ENCODE data around the gene EXOSC2. TPM values are rescaled to one million over a fixed set of nuclear protein-coding genes. Genes with fewer than 3 reads are reported as not detected.

EXOSC2 gene
- total and polyA plus RNA-seq, 2 donors (not counting 1 experiment from before 2014, with no cell fraction given), result 22.0 to 29.6 TPM

- H3K9ac ChIP-seq (ENCODE audit: insufficient read depth, low read length), result no peak overlapping the region
- no peaks in the 10 kb centered on the region for H3K79me2 ChIP-seq (ENCODE audit: control insufficient read depth, insufficient read depth, low read length)
- no peak for DNase-seq (ENCODE audit: low read depth in 2 of 2)
- TF ChIP-seq CTCF (conservative IDR thresholded peaks at IDR 0.05 in 1 of 2, IDR thresholded peaks at IDR 0.05 in 1 of 2; ENCODE audit: low read depth in 1 of 2, low read length in 2 of 2), result no peak
- TF ChIP-seq EZH2 (IDR thresholded peaks at IDR 0.05; ENCODE audit: low read length, missing control alignments), result peak; percentile 96
- H3K27me3 ChIP-seq (ENCODE audit: control insufficient read depth, insufficient read depth, low read length), result peaks cover 68% of the 10 kb centered on the region
- no peaks in the 10 kb centered on the region for H4K20me1 ChIP-seq (ENCODE audit: control insufficient read depth, extremely low read depth, insufficient read depth, low read length)
- no peaks in the 10 kb centered on the region for H3K36me3 ChIP-seq (ENCODE audit: control insufficient read depth, insufficient read depth, low read length)
- H3K4me1 ChIP-seq (ENCODE audit: control insufficient read depth, extremely low read depth, insufficient read depth, low read length), result no peaks in the 10 kb centered on the region
- H3K4me3 ChIP-seq (replicated peaks in 1 of 4; ENCODE audit: control extremely low read depth in 1 of 4, insufficient read depth in 1 of 4, low read depth in 3 of 4, low read length in 4 of 4), result no peak overlapping the region
- H3K9me3 ChIP-seq (ENCODE audit: control insufficient read depth, insufficient read depth, low read depth, low read length), result no peaks in the 10 kb centered on the region
- no peak overlapping the region for H3K4me2 ChIP-seq (ENCODE audit: extremely low read depth, insufficient read depth, low read length)
- H2AFZ ChIP-seq (ENCODE audit: low read length), result no peak overlapping the region
- no peak overlapping the region for H3K27ac ChIP-seq (ENCODE audit: insufficient read depth, low read length)
Measured at GRCh38 chr9:130665431-130666392, 27.9 kb upstream of the EXOSC2 start.

GRCh38 chr9:130666393-130667119 lies 27.0 kb upstream of the EXOSC2 start:
- Histone ChIP-seq H4K20me1 (ENCODE audit: control insufficient read depth, extremely low read depth, insufficient read depth, low read length) (no peaks in the 10 kb centered on the region), H3K4me2 (ENCODE audit: extremely low read depth, insufficient read depth, low read length) (peak overlapping the region; percentile 13), H3K4me1 (ENCODE audit: control insufficient read depth, extremely low read depth, insufficient read depth, low read length) (no peaks in the 10 kb centered on the region), H3K9ac (ENCODE audit: insufficient read depth, low read length) (no peak overlapping the region), H3K36me3 (ENCODE audit: control insufficient read depth, insufficient read depth, low read length) (no peaks in the 10 kb centered on the region), H3K4me3 (replicated peaks in 1 of 4; ENCODE audit: control extremely low read depth in 1 of 4, insufficient read depth in 1 of 4, low read depth in 3 of 4, low read length in 4 of 4) (no peak overlapping the region), H3K79me2 (ENCODE audit: control insufficient read depth, insufficient read depth, low read length) (no peaks in the 10 kb centered on the region), H3K27me3 (ENCODE audit: control insufficient read depth, insufficient read depth, low read length) (peaks cover 60% of the 10 kb centered on the region), H3K27ac (ENCODE audit: insufficient read depth, low read length) (no peak overlapping the region), H2AFZ (ENCODE audit: low read length) (no peak overlapping the region), H3K9me3 (ENCODE audit: control insufficient read depth, insufficient read depth, low read depth, low read length) (no peaks in the 10 kb centered on the region)
- DNase-seq (ENCODE audit: low read depth in 2 of 2), result no peak
- TF ChIP-seq CTCF (conservative IDR thresholded peaks at IDR 0.05 in 1 of 2, IDR thresholded peaks at IDR 0.05 in 1 of 2; ENCODE audit: low read depth in 1 of 2, low read length in 2 of 2), result no peak
- peak; percentile 24 for TF ChIP-seq EZH2 (IDR thresholded peaks at IDR 0.05; ENCODE audit: low read length, missing control alignments)

DNA sequence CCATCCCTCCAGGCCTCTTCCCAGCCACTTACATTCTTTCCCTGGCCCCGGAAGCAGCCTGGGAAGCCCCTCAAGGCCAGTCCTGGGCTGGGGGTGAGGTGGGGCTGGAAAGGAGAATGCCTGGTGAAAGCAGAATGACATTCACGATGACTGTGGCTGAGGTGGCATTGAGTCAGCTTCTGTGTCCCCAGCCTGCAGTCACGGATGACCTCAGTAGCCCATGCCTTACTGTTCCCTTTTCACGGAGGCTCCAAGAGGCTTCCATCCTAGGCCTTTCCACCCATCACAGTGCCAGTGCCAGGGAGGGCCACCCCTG lies 26.5 kb upstream of the EXOSC2 start:
- H3K9me3 ChIP-seq (ENCODE audit: control insufficient read depth, insufficient read depth, low read depth, low read length), result no peaks in the 10 kb centered on the region
- no peak overlapping the region for H3K27ac ChIP-seq (ENCODE audit: insufficient read depth, low read length)
- no peak overlapping the region for H2AFZ ChIP-seq (ENCODE audit: low read length)
- H3K36me3 ChIP-seq (ENCODE audit: control insufficient read depth, insufficient read depth, low read length), result no peaks in the 10 kb centered on the region
- no peaks in the 10 kb centered on the region for H3K79me2 ChIP-seq (ENCODE audit: control insufficient read depth, insufficient read depth, low read length)
- no peaks in the 10 kb centered on the region for H3K4me1 ChIP-seq (ENCODE audit: control insufficient read depth, extremely low read depth, insufficient read depth, low read length)
- DNase-seq (ENCODE audit: low read depth in 2 of 2), result no peak
- H3K9ac ChIP-seq (ENCODE audit: insufficient read depth, low read length), result no peak overlapping the region
- no peak overlapping the region for H3K4me2 ChIP-seq (ENCODE audit: extremely low read depth, insufficient read depth, low read length)
- H3K4me3 ChIP-seq (replicated peaks in 1 of 4; ENCODE audit: control extremely low read depth in 1 of 4, insufficient read depth in 1 of 4, low read depth in 3 of 4, low read length in 4 of 4), result no peak overlapping the region
- H4K20me1 ChIP-seq (ENCODE audit: control insufficient read depth, extremely low read depth, insufficient read depth, low read length), result no peaks in the 10 kb centered on the region
- H3K27me3 ChIP-seq (ENCODE audit: control insufficient read depth, insufficient read depth, low read length), result peaks cover 55% of the 10 kb centered on the region
- TF ChIP-seq CTCF (conservative IDR thresholded peaks at IDR 0.05 in 1 of 2, IDR thresholded peaks at IDR 0.05 in 1 of 2; ENCODE audit: low read depth in 1 of 2, low read length in 2 of 2) (no peak), EZH2 (IDR thresholded peaks at IDR 0.05; ENCODE audit: low read length, missing control alignments) (peak; percentile 56)
